GM19043 (cell line): ENCODE measurements around the gene ZDHHC14.

Experiments
- ATAC-seq: cut with Tn5 transposase; IDR thresholded peaks from one replicate; pipeline ENCODE4 v1.9.1; 2021; ENCODE audit warnings: low read depth; ENCODE audit not compliant: unreplicated experiment

Gene ZDHHC14

GRCh38 chr6:157486572-157486971 lies 105.6 kb downstream of the ZDHHC14 start:
- ATAC-seq, result no peak

- ATAC-seq, result no peak
These were observed 106.3 kb downstream of the ZDHHC14 start for GRCh38 chr6:157487110-157487773.

GRCh38 chr6:157488058-157488457 lies 107.1 kb downstream of the ZDHHC14 start:
- ATAC-seq, result no peak

GRCh38 chr6:157488716-157489118 lies 107.7 kb downstream of the ZDHHC14 start:
- no peak for ATAC-seq

- no peak for ATAC-seq
These were observed 109.8 kb downstream of the ZDHHC14 start for GRCh38 chr6:157490611-157491269.

GRCh38 chr6:157491571-157492232 lies 110.7 kb downstream of the ZDHHC14 start:
- ATAC-seq, result no peak

- ATAC-seq, result no peak
These were observed 111.3 kb downstream of the ZDHHC14 start for GRCh38 chr6:157492249-157492648.

- ATAC-seq, result no peak
These were observed 111.8 kb downstream of the ZDHHC14 start for GRCh38 chr6:157492741-157493140.

- no peak for ATAC-seq
These were observed 112.2 kb downstream of the ZDHHC14 start for GRCh38 chr6:157493173-157493572.

GRCh38 chr6:157493576-157493975 lies 112.6 kb downstream of the ZDHHC14 start:
- no peak for ATAC-seq

- no peak for ATAC-seq
These were observed 113.2 kb downstream of the ZDHHC14 start for GRCh38 chr6:157494132-157494710.

- no peak for ATAC-seq
These were observed 115.6 kb downstream of the ZDHHC14 start for GRCh38 chr6:157496534-157497095.

- no peak for ATAC-seq
These were observed 116.6 kb downstream of the ZDHHC14 start for GRCh38 chr6:157497579-157497978.

GRCh38 chr6:157498817-157499216 lies 117.8 kb downstream of the ZDHHC14 start:
- ATAC-seq, result no peak

- no peak for ATAC-seq
These were observed 119.0 kb downstream of the ZDHHC14 start for GRCh38 chr6:157500022-157500421.

- no peak for ATAC-seq
These were observed 122.2 kb downstream of the ZDHHC14 start for GRCh38 chr6:157503018-157503747.

GRCh38 chr6:157505912-157506491 lies 125.0 kb downstream of the ZDHHC14 start:
- ATAC-seq, result no peak

- ATAC-seq, result no peak
These were observed 129.6 kb downstream of the ZDHHC14 start for GRCh38 chr6:157510323-157511188.
